Subcutaneous adipose tissue (tissue), 4 donors: ENCODE results near the gene AHRR. TPM values are rescaled to one million over a fixed set of nuclear protein-coding genes. Genes with fewer than 3 reads are reported as not detected.

ENCODE experiments used
- CTCF ChIP-seq: fragments of 450-650 bp; IDR thresholded peaks from one replicate; pipeline ENCODE4 v1.5.1; 2016; ENCODE audit warnings: low read depth, mild to moderate bottlenecking, control low read depth, antibody characterized with exemption, moderate library complexity
- total RNA-seq, 4 donors: library from RNA; depleted of rRNA; stranded (reverse); fragments of >200 nt; gene quantifications; one replicate each; pipeline ENCODE4 v1.1.0, GENCODE V29; 2016

Gene AHRR
- total RNA-seq, 4 donors from 2014 or later: 0.34 to 1.1 (median 0.46) TPM

GRCh38 chr5:389197-389821 lies 67.8 kb downstream of the AHRR start:
- TF ChIP-seq CTCF: no peak

- TF ChIP-seq CTCF: no peak
Observed at GRCh38 chr5:389891-390622, 68.5 kb downstream of the AHRR start.

DNA sequence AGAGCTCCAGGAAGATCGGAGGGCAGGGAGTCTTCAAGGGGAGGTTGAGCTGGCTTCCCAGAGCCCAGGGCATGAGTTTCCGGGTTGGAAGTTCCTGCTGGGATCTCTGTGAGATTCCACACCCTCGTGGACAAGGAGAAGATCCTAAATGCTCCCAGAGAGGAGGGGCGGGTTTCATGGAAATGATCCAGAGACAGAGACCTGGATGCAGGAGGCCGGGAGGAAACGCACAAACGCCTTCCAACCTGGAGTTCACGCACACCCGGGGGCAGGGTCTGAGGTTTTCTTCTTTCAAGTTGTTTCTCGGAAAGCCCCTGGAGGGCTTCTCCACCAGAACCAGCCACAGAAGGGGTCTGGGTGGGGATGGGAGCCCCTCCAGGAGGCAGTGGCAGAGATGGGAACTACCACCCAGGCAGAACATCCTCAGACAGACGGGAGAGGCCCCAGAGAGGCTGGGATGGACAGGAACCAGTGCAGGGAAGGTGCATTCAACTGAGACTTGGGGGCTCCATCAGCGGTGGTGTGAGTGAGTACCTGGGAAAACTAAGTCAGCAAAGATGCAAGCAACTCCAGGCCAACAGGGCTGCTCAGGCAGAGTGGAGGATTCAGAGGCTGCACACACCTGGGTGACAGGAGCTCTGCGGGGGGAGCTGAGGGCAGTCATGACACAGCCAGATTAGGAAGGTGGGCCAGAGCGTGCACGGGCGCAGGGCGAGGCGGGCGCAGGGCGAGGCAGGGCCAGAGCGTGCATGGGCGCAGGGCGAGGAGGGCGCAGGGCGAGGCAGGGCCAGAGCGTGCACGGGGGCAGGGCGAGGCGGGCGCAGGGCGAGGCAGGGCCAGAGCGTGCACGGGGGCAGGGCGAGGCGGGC lies 69.3 kb downstream of the AHRR start:
- no peak for TF ChIP-seq CTCF

- no peak for TF ChIP-seq CTCF
Observed at GRCh38 chr5:392431-392988, 71.0 kb downstream of the AHRR start.

- no peak for TF ChIP-seq CTCF
Observed at GRCh38 chr5:393846-394275, 72.3 kb downstream of the AHRR start.

DNA sequence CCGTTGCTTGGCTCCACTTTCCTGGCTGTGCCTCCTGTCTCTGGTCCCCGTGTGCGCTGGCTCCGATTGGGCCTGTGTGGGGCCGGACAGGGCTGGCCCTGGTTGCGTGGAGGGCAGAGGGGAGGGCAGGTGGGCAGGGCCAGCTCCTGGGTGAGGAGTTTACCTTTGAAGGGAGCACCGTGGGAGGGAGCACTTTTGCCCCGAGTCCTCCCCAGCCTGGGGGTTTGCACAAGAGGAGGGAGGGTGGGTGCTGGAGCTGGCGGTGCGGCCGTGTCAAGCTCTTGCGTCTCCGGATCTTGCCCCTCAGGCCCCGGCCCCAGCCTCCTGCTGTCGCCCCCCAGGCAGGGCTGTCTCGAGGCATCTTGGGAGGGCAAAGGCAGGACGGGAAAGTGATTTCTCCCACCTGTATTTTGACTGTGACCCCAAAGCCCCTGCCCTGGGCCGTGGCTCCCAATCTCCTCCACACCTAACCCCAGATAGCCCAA lies 73.2 kb downstream of the AHRR start:
- TF ChIP-seq CTCF: no peak
